Peyer's patch (tissue), 4 donors: ENCODE measurements around the gene KRTAP10-1.

Experiments used
- CTCF ChIP-seq, 6 experiments: fragments of 450-650 bp in 4 of 6; fragments of 200-600 bp in 2 of 6; sonication (generic) in 1 of 6; IDR thresholded peaks; one replicate each; pipeline ENCODE4 v1.5.1; 2017 to 2019; ENCODE audit warnings: antibody characterized with exemption in 6 of 6, mild to moderate bottlenecking in 3 of 6, moderate library complexity in 1 of 6
- POLR2A ChIP-seq, 2 donors: fragments of 450-650 bp; IDR thresholded peaks; one replicate each; pipeline ENCODE4 v1.5.1; 2017; ENCODE audit warnings: antibody characterized with exemption in 2 of 2, mild to moderate bottlenecking in 2 of 2, moderate library complexity in 2 of 2

DNA sequence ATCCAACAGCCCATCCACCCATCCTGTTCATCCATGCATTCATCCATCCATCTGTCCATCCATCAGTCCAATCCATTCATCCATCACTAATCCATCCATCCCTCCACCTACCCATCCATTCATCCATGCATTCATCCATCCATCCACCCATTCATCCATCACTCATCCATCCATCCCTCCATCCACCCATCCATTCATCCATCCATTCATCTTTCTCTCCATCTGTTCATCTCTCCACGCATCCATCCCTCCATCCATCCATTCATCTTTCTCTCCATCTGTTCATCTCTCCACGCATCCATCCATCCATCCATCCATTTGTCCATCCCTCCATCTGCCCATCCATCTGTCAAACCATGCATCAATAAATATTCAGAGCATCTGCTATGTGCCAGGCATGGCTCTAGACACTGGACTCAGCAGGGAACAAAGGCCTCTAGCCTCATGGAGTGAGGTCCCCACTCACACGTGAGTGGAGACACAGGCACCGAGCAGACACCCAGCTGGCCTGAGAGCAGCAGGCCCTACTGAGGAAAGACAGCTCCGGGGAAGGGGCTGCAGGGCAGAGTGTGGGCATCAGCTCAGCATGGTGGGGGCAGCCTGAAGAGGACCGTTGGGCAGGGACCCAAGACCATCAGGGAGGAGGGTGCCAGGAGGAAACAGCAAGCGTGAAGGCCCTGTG lies 9.6 kb downstream of the KRTAP10-1 start:
- TF ChIP-seq CTCF (IDR thresholded peaks at IDR 0.05) (no peak), POLR2A (IDR thresholded peaks at IDR 0.05) (no peak)
